Measurements from ENCODE around the gene LACRT. TPM values are rescaled to one million over a fixed set of nuclear protein-coding genes. Genes with fewer than 3 reads are reported as not detected.
A peak's percentile ranks its signal among the peaks of the same experiment; 100 is the strongest.

Gene LACRT
- total and polyA plus RNA-seq, 2 of the 8 experiments (the other 6 are each of a cell fraction or from before 2014, with no cell fraction given): not detected

DNA sequence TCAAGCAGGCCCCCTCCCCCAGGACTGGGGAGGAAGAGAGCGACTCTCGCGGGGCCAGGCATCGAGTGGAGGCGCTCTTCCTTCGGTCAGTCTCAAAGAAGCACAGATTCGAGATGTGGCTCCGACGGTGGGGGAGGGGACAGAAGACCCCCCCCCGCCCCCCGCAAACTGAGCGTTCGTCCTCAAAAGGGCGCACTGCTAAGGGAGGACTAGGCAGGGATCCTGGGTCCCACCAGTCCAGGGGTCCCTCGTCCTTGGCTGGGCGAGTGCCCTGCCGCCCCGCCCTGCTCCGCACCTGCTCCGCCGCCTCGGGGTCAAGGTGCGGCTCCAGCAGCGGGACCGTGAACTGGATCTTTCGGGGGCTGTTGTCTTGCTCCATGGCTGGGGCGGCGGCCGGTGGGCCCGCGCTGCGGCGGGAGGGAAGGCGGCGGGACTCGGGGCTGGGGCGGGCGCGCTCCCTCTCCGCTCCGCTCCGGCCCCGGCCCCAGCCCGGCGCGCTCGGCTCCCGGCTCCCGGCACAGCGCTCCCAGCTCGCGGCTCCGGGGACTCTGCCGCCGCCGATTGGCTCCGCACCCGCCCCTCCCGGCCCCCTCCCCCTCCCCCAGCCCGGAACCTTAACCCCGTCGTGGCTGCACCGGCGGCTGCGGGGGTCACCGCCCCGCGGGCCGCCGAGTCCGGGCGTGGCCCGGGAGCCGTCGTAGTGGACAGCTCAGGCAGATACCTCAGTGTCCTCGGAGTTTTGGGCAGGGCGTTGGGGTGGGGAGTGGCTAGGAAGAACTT lies 46.4 kb downstream of the LACRT start, which contains the start of gene PPP1R1A:
Gene PPP1R1A, minus strand, starts transcription at position 550 of the 780 bp plus-strand sequence. Its CDS starts 171 bp downstream, at position 379.
- no peak for FAIRE-seq
- Histone ChIP-seq H2BK120ac (replicated peaks; ENCODE audit: low read depth, low read length) (no peak within 1 kb of the TSS), H3K9ac (replicated peaks in 1 of 4; ENCODE audit: extremely low read depth in 1 of 4, low read depth in 3 of 4, low read length in 3 of 4) (no peak within 1 kb of the TSS), H4K20me1 (replicated peaks in 1 of 2; ENCODE audit: control insufficient read depth in 1 of 2, insufficient read depth in 2 of 2, low read length in 2 of 2) (no peaks in the 10 kb centered on the region), H3K9me3 (ENCODE audit: insufficient read depth in 2 of 2, low read depth in 1 of 2, low read length in 1 of 2) (no peaks in the 10 kb centered on the region), H4K8ac (ENCODE audit: extremely low read depth, insufficient read depth, low read length) (no peak within 1 kb of the TSS), H3K23me2 (ENCODE audit: low read depth, low read length) (peaks cover 9% of the 10 kb centered on the region; the same call in 1 of the 2 replicates), H3K23ac (ENCODE audit: insufficient read length) (no peak within 1 kb of the TSS), H2BK5ac (ENCODE audit: low read depth, low read length) (no peak within 1 kb of the TSS), H4K91ac (replicated peaks; ENCODE audit: insufficient read length, low read length) (no peak within 1 kb of the TSS), H2AFZ (ENCODE audit: low read length) (no peak within 1 kb of the TSS), H4K5ac (ENCODE audit: insufficient read length, low read depth, low read length) (no peak within 1 kb of the TSS), H3K14ac (ENCODE audit: insufficient read length) (no peak within 1 kb of the TSS), H2BK20ac (ENCODE audit: low read length) (no peak within 1 kb of the TSS), H2BK12ac (ENCODE audit: low read depth, low read length) (0 out of 2 replicates have a peak within 1 kb of the TSS, but pooled peaks have one; percentile 1), H3K4ac (replicated peaks; ENCODE audit: insufficient read length, low read depth, low read length) (peak within 1 kb of the TSS; percentile 76), H2BK15ac (ENCODE audit: low read length) (no peak within 1 kb of the TSS), H3K27me3 (replicated peaks in 1 of 4; ENCODE audit: control insufficient read depth in 3 of 4, extremely low read depth in 1 of 4, insufficient read depth in 3 of 4, low read length in 3 of 4) (peaks cover 2 to 53% (median 41%) of the 10 kb centered on the region in 4 experiments), H3K79me1 (ENCODE audit: low read depth, low read length) (no peaks in the 10 kb centered on the region; the same call in 1 of the 2 replicates), H2AK5ac (ENCODE audit: low read depth, low read length) (0 out of 2 replicates have a peak within 1 kb of the TSS, but pooled peaks have one; percentile 45), H3K79me2 (ENCODE audit: control insufficient read depth in 1 of 2, insufficient read depth in 2 of 2, low read length in 2 of 2) (no peaks in the 10 kb centered on the region), H3K56ac (replicated peaks; ENCODE audit: insufficient read length, low read depth, low read length) (peak within 1 kb of the TSS; percentile 11), H3K18ac (ENCODE audit: extremely low read depth, low read length) (no peak within 1 kb of the TSS; the same call in 1 of the 2 replicates), H3K27ac (ENCODE audit: low read depth, low read length) (no peak within 1 kb of the TSS), H3K36me3 (ENCODE audit: control insufficient read depth in 2 of 4, insufficient read depth in 4 of 4, low read length in 3 of 4) (no peaks in the 10 kb centered on the region), H3K4me3 (ENCODE audit: extremely low read depth in 1 of 4, insufficient read depth in 2 of 4, low read depth in 3 of 4, low read length in 4 of 4) (peak within 1 kb of the TSS; percentile 69 to 88 (median 74)), H3K4me1 (replicated peaks in 1 of 4; ENCODE audit: control insufficient read depth in 3 of 4, insufficient read depth in 4 of 4, low read length in 3 of 4) (peaks cover 0 to 26% (median 18%) of the 10 kb centered on the region in 4 experiments; a peak in 6 of 7 replicates), H3K4me2 (ENCODE audit: insufficient read depth in 1 of 2, low read depth in 2 of 2, low read length in 2 of 2) (peak within 1 kb of the TSS; percentile 58 to 88)
- ChIA-PET POLR2A (ENCODE audit: partially characterized antibody) (interaction anchor here (0.6 kb wide), 1 partner anchor 39 kb away, joined by 3 read pairs; no protein-coding TSS in a partner anchor), CTCF (ENCODE audit: partially characterized antibody) (interaction anchor here (0.6 to 8.2 kb wide), 10 partner anchors 8 to 668 kb away, joined by 3 to 99 read pairs (median 4); no protein-coding TSS in a partner anchor)
- peak in 1 of 2 experiments; percentile 73 for DNase-seq (ENCODE audit: low read depth in 1 of 2, low spot score in 2 of 2)
- WGBS, 2 experiments (ENCODE audit: extremely low coverage in 1 of 2, insufficient coverage in 1 of 2, insufficient read length in 1 of 2, insufficient replicate concordance in 2 of 2, low coverage in 1 of 2, low lambda C conversion rate in 2 of 2, missing lambda C conversion rate in 1 of 2): 1% methylated on average over 38 of the region's 77 CpGs; no CpG with 5 or more reads in 1 of the 2 experiments
- no peak for TF ChIP-seq RNF2 (IDR thresholded peaks at IDR 0.05; ENCODE audit: borderline replicate concordance, low read depth, low read length, missing control alignments, poor library complexity, severe bottlenecking)
- peak; percentile 24 for TF ChIP-seq PHF8 (conservative IDR thresholded peaks at IDR 0.05; ENCODE audit: low read depth, low read length)
- TF ChIP-seq RFX5 (IDR thresholded peaks at IDR 0.05; ENCODE audit: borderline replicate concordance, low read depth, low read length): no peak
- no peak for TF ChIP-seq TAF7 (optimal IDR thresholded peaks at IDR 0.05; ENCODE audit: borderline replicate concordance, low read depth, low read length)
- no peak for TF ChIP-seq EGR1 (IDR thresholded peaks at IDR 0.05; ENCODE audit: borderline replicate concordance, low read depth, low read length)
- no peak for TF ChIP-seq FOSL1 (IDR thresholded peaks at IDR 0.05; ENCODE audit: insufficient read depth, low read depth, low read length)
- TF ChIP-seq HDAC6 (IDR thresholded peaks at IDR 0.05; ENCODE audit: low read depth, low read length): no peak
- TF ChIP-seq CEBPB (IDR thresholded peaks at IDR 0.05; ENCODE audit: low read depth, low read length): no peak
- TF ChIP-seq RBBP5 (IDR thresholded peaks at IDR 0.05; ENCODE audit: borderline replicate concordance, low read depth, low read length): no peak
- TF ChIP-seq ASH2L (IDR thresholded peaks at IDR 0.05; ENCODE audit: low read length): peak; percentile 54
- TF ChIP-seq CTBP2 (IDR thresholded peaks at IDR 0.05; ENCODE audit: borderline replicate concordance, insufficient read depth, insufficient read length, low read length): no peak

Data from H1 (cell line).